ENCODE data around the gene LINGO3.

LINGO3 gene

GRCh38 chr19:2338055-2338615 lies 30.2 kb upstream of the LINGO3 start:
- Histone ChIP-seq H3K9me3 (ENCODE audit: control insufficient read depth, low read length) (no peaks in the 10 kb centered on the region), H3K4me3 (ENCODE audit: low read length) (no peak overlapping the region), H3K27me3 (ENCODE audit: control insufficient read depth, insufficient read depth, low read length) (no peaks in the 10 kb centered on the region), H3K9ac (ENCODE audit: low read length) (no peak overlapping the region), H3K4me1 (ENCODE audit: control insufficient read depth, insufficient read depth, low read length) (peaks cover 26% of the 10 kb centered on the region), H3K36me3 (ENCODE audit: control insufficient read depth, insufficient read depth, low read length) (no peaks in the 10 kb centered on the region)

- no peak overlapping the region for H3K4me3 ChIP-seq (ENCODE audit: low read length)
- no peaks in the 10 kb centered on the region for H3K36me3 ChIP-seq (ENCODE audit: control insufficient read depth, insufficient read depth, low read length)
- no peaks in the 10 kb centered on the region for H3K9me3 ChIP-seq (ENCODE audit: control insufficient read depth, low read length)
- H3K4me1 ChIP-seq (ENCODE audit: control insufficient read depth, insufficient read depth, low read length): peaks cover 34% of the 10 kb centered on the region
- no peaks in the 10 kb centered on the region for H3K27me3 ChIP-seq (ENCODE audit: control insufficient read depth, insufficient read depth, low read length)
- H3K9ac ChIP-seq (ENCODE audit: low read length): no peak overlapping the region
Measured at GRCh38 chr19:2337329-2337707, 29.4 kb upstream of the LINGO3 start.

- no peak overlapping the region for H3K4me3 ChIP-seq (ENCODE audit: low read length)
- H3K27me3 ChIP-seq (ENCODE audit: control insufficient read depth, insufficient read depth, low read length): no peaks in the 10 kb centered on the region
- no peak overlapping the region for H3K9ac ChIP-seq (ENCODE audit: low read length)
- peaks cover 40% of the 10 kb centered on the region for H3K4me1 ChIP-seq (ENCODE audit: control insufficient read depth, insufficient read depth, low read length)
- no peaks in the 10 kb centered on the region for H3K36me3 ChIP-seq (ENCODE audit: control insufficient read depth, insufficient read depth, low read length)
- H3K9me3 ChIP-seq (ENCODE audit: control insufficient read depth, low read length): no peaks in the 10 kb centered on the region
Measured at GRCh38 chr19:2336528-2337328, 28.8 kb upstream of the LINGO3 start.

- H3K4me3 ChIP-seq (ENCODE audit: low read length): no peak overlapping the region
- H3K4me1 ChIP-seq (ENCODE audit: control insufficient read depth, insufficient read depth, low read length): peaks cover 48% of the 10 kb centered on the region
- H3K9me3 ChIP-seq (ENCODE audit: control insufficient read depth, low read length): no peaks in the 10 kb centered on the region
- no peak overlapping the region for H3K9ac ChIP-seq (ENCODE audit: low read length)
- no peaks in the 10 kb centered on the region for H3K27me3 ChIP-seq (ENCODE audit: control insufficient read depth, insufficient read depth, low read length)
- H3K36me3 ChIP-seq (ENCODE audit: control insufficient read depth, insufficient read depth, low read length): no peaks in the 10 kb centered on the region
Measured at GRCh38 chr19:2335848-2336247, 27.9 kb upstream of the LINGO3 start.

GRCh38 chr19:2334986-2335846 lies 27.3 kb upstream of the LINGO3 start:
- H3K9ac ChIP-seq (ENCODE audit: low read length): no peak overlapping the region
- no peaks in the 10 kb centered on the region for H3K9me3 ChIP-seq (ENCODE audit: control insufficient read depth, low read length)
- no peaks in the 10 kb centered on the region for H3K36me3 ChIP-seq (ENCODE audit: control insufficient read depth, insufficient read depth, low read length)
- H3K27me3 ChIP-seq (ENCODE audit: control insufficient read depth, insufficient read depth, low read length): no peaks in the 10 kb centered on the region
- H3K4me1 ChIP-seq (ENCODE audit: control insufficient read depth, insufficient read depth, low read length): peaks cover 55% of the 10 kb centered on the region
- no peak overlapping the region for H3K4me3 ChIP-seq (ENCODE audit: low read length)

- peak overlapping the region; percentile 65 for H3K9ac ChIP-seq (ENCODE audit: low read length)
- H3K27me3 ChIP-seq (ENCODE audit: control insufficient read depth, insufficient read depth, low read length): no peaks in the 10 kb centered on the region
- H3K4me3 ChIP-seq (ENCODE audit: low read length): no peak overlapping the region
- H3K9me3 ChIP-seq (ENCODE audit: control insufficient read depth, low read length): no peaks in the 10 kb centered on the region
- peaks cover 54% of the 10 kb centered on the region for H3K4me1 ChIP-seq (ENCODE audit: control insufficient read depth, insufficient read depth, low read length)
- H3K36me3 ChIP-seq (ENCODE audit: control insufficient read depth, insufficient read depth, low read length): no peaks in the 10 kb centered on the region
Measured at GRCh38 chr19:2334426-2334825, 26.5 kb upstream of the LINGO3 start.

GRCh38 chr19:2333807-2334211 lies 25.9 kb upstream of the LINGO3 start:
- Histone ChIP-seq H3K9me3 (ENCODE audit: control insufficient read depth, low read length) (no peaks in the 10 kb centered on the region), H3K9ac (ENCODE audit: low read length) (peak overlapping the region; percentile 65), H3K36me3 (ENCODE audit: control insufficient read depth, insufficient read depth, low read length) (no peaks in the 10 kb centered on the region), H3K4me3 (ENCODE audit: low read length) (no peak overlapping the region), H3K27me3 (ENCODE audit: control insufficient read depth, insufficient read depth, low read length) (no peaks in the 10 kb centered on the region), H3K4me1 (ENCODE audit: control insufficient read depth, insufficient read depth, low read length) (peaks cover 48% of the 10 kb centered on the region)

- Histone ChIP-seq H3K9ac (ENCODE audit: low read length) (peak overlapping the region; percentile 65), H3K36me3 (ENCODE audit: control insufficient read depth, insufficient read depth, low read length) (no peaks in the 10 kb centered on the region), H3K4me3 (ENCODE audit: low read length) (no peak overlapping the region), H3K9me3 (ENCODE audit: control insufficient read depth, low read length) (no peaks in the 10 kb centered on the region), H3K27me3 (ENCODE audit: control insufficient read depth, insufficient read depth, low read length) (no peaks in the 10 kb centered on the region), H3K4me1 (ENCODE audit: control insufficient read depth, insufficient read depth, low read length) (peaks cover 48% of the 10 kb centered on the region)
Measured at GRCh38 chr19:2333027-2333806, 25.3 kb upstream of the LINGO3 start.

- Histone ChIP-seq H3K4me1 (ENCODE audit: control insufficient read depth, insufficient read depth, low read length) (peaks cover 50% of the 10 kb centered on the region), H3K36me3 (ENCODE audit: control insufficient read depth, insufficient read depth, low read length) (no peaks in the 10 kb centered on the region), H3K9ac (ENCODE audit: low read length) (peak overlapping the region; percentile 53), H3K4me3 (ENCODE audit: low read length) (no peak overlapping the region), H3K27me3 (ENCODE audit: control insufficient read depth, insufficient read depth, low read length) (no peaks in the 10 kb centered on the region), H3K9me3 (ENCODE audit: control insufficient read depth, low read length) (no peaks in the 10 kb centered on the region)
Measured at GRCh38 chr19:2332341-2333026, 24.5 kb upstream of the LINGO3 start.

- peak overlapping the region; percentile 60 for H3K4me3 ChIP-seq (ENCODE audit: low read length)
- peak overlapping the region; percentile 76 for H3K9ac ChIP-seq (ENCODE audit: low read length)
- H3K36me3 ChIP-seq (ENCODE audit: control insufficient read depth, insufficient read depth, low read length): no peaks in the 10 kb centered on the region
- H3K27me3 ChIP-seq (ENCODE audit: control insufficient read depth, insufficient read depth, low read length): no peaks in the 10 kb centered on the region
- no peaks in the 10 kb centered on the region for H3K9me3 ChIP-seq (ENCODE audit: control insufficient read depth, low read length)
- peaks cover 58% of the 10 kb centered on the region for H3K4me1 ChIP-seq (ENCODE audit: control insufficient read depth, insufficient read depth, low read length)
Measured at GRCh38 chr19:2331601-2332246, 23.8 kb upstream of the LINGO3 start.

Measured in mucosa of stomach (tissue), 1 donor.